HCT116 (cell line): ENCODE measurements around the gene CPD. TPM values are rescaled to one million over a fixed set of nuclear protein-coding genes. Genes with fewer than 3 reads are reported as not detected.

Experiments
- ATAC-seq: fragments of 200-7000 bp; cut with Tn5 transposase; 2 replicates; pipeline ENCODE4 v1.9.1; 2020; ENCODE audit warnings: mild to moderate bottlenecking, moderate library complexity
- BruUV-seq: library from RNA; stranded (reverse); fragments of 400-500 nt; replicated peaks from 2 replicates; lab custom pipeline; 2021; lab: Mats Ljungman, UMichigan
- CTCF ChIA-PET: fragments of 300-600 bp; sonication (Branson Sonifier 250); formaldehyde crosslinking; loops from one replicate; lab custom pipeline; 2021; ENCODE audit warnings: antibody characterized with exemption; lab: Charles Lee
- POLR2A ChIA-PET: fragments of 300-600, 350-600 bp; sonication (Branson Sonifier 250); formaldehyde crosslinking; loops from one replicate; lab custom pipeline; 2021; ENCODE audit warnings: antibody characterized with exemption; lab: Charles Lee
- RAD21 ChIA-PET, 2 experiments: fragments of 300-600 bp; sonication (Branson Sonifier 250); formaldehyde crosslinking; loops; one replicate each; lab custom pipeline; 2023; ENCODE audit warnings: low total read pairs in 2 of 2; ENCODE audit not compliant: uncharacterized antibody in 2 of 2, unreplicated experiment in 2 of 2, low non-redundant PET in 1 of 2; lab: Charles Lee
- DNase-seq: peaks from one replicate; pipeline ENCODE4 v3.0.0-alpha.2; 2010; ENCODE audit warnings: low read depth, low spot score
- H2AFZ ChIP-seq: fragments of 200-600 bp; shearing (Covaris generic), sonication (generic); 2 replicates; pipeline ENCODE4 v1.6.1; 2017; ENCODE audit warnings: low read depth, mixed run types, mixed read lengths, antibody characterized with exemption, low read length; ENCODE audit not compliant: poor library complexity, severe bottlenecking
- H3K27ac ChIP-seq: 2 replicates; pipeline ENCODE4 v1.5.1; 2012; ENCODE audit warnings: low read depth, low read length
- H3K27me3 ChIP-seq: fragments of 200-600 bp; sonication (generic); 2 replicates; pipeline ENCODE4 v1.6.1; 2016; ENCODE audit warnings: mixed run types, low read length, mixed read lengths; ENCODE audit not compliant: insufficient read depth
- H3K36me3 ChIP-seq, 2 experiments: fragments of 200-500 bp in 1 of 2; fragments of 200-600 bp in 1 of 2; sonication (Bioruptor generic) in 1 of 2; sonication (generic) in 1 of 2; 2 replicates each; pipeline versions ENCODE4 v1.5.1 to v1.6.1; 2014 to 2016; ENCODE audit warnings: low read length in 2 of 2, inconsistent platforms in 1 of 2, mixed read lengths in 1 of 2, mixed run types in 1 of 2; ENCODE audit not compliant: insufficient read depth in 2 of 2, control insufficient read depth in 1 of 2
- H3K4me1 ChIP-seq, 2 experiments: fragments of 200-600 bp in 1 of 2; sonication (generic) in 1 of 2; 2 replicates each; pipeline versions ENCODE4 v1.5.1 to v1.6.1; 2012 to 2017; ENCODE audit warnings: low read length in 2 of 2, inconsistent platforms in 1 of 2, mild to moderate bottlenecking in 1 of 2, mixed read lengths in 1 of 2, mixed run types in 1 of 2, moderate library complexity in 1 of 2; ENCODE audit not compliant: insufficient read depth in 2 of 2, control insufficient read depth in 1 of 2
- H3K4me2 ChIP-seq: fragments of 200-600 bp; sonication (generic); 2 replicates; pipeline ENCODE4 v1.6.1; 2017; ENCODE audit warnings: mixed run types, low read length, mixed read lengths
- H3K4me3 ChIP-seq, 2 experiments: fragments of 200-600 bp in 1 of 2; sonication (generic) in 1 of 2; replicated peaks in 1 of 2; 2 replicates each; pipeline ENCODE4 v1.5.1; 2011 to 2016; ENCODE audit warnings: low read length in 2 of 2, control low read depth in 1 of 2, low read depth in 1 of 2, mild to moderate bottlenecking in 1 of 2, mixed read lengths in 1 of 2, mixed run types in 1 of 2
- H3K79me2 ChIP-seq: fragments of 200-600 bp; sonication (generic); 2 replicates; pipeline ENCODE4 v1.6.1; 2017; ENCODE audit warnings: mild to moderate bottlenecking, mixed run types, low read length, moderate library complexity, mixed read lengths; ENCODE audit not compliant: insufficient read depth
- H3K9ac ChIP-seq: fragments of 200-600 bp; sonication (generic); 2 replicates; pipeline ENCODE4 v1.6.1; 2016; ENCODE audit warnings: low read length, mixed read lengths
- H3K9me2 ChIP-seq: fragments of 200-600 bp; sonication (generic), shearing (Covaris generic); 2 replicates; pipeline ENCODE4 v1.6.1; 2017; ENCODE audit warnings: mixed run types, mild to moderate bottlenecking, moderate library complexity; ENCODE audit not compliant: insufficient read depth
- H3K9me3 ChIP-seq, 2 experiments: fragments of 200-500 bp in 1 of 2; fragments of 200-600 bp in 1 of 2; sonication (Bioruptor generic) in 1 of 2; sonication (generic) in 1 of 2; 2 replicates each; pipeline ENCODE4 v1.6.1; 2014 to 2017; ENCODE audit warnings: low read length in 2 of 2, mixed read lengths in 2 of 2, inconsistent platforms in 1 of 2, low read depth in 1 of 2, mild to moderate bottlenecking in 1 of 2, mixed run types in 1 of 2, moderate library complexity in 1 of 2; ENCODE audit not compliant: control insufficient read depth in 1 of 2, insufficient read depth in 1 of 2
- H4K20me1 ChIP-seq: fragments of 200-600 bp; sonication (generic), shearing (Covaris generic); 2 replicates; pipeline ENCODE4 v1.6.1; 2017; ENCODE audit warnings: mixed run types, mild to moderate bottlenecking, moderate library complexity; ENCODE audit not compliant: insufficient read depth
- CBX3 ChIP-seq: IDR thresholded peaks from 2 replicates; pipeline ENCODE4 v1.6.1; 2012; ENCODE audit warnings: low read depth
- CEBPB ChIP-seq: IDR thresholded peaks from 2 replicates; pipeline ENCODE4 v1.6.1; 2012; ENCODE audit warnings: low read depth
- EGR1 ChIP-seq: IDR thresholded peaks from 2 replicates; pipeline ENCODE4 v1.6.1; 2012; ENCODE audit warnings: low read depth
- ELF1 ChIP-seq: IDR thresholded peaks from 2 replicates; pipeline ENCODE4 v1.6.1; 2012; ENCODE audit warnings: low read depth, borderline replicate concordance
- EZH2 ChIP-seq: fragments of 200-600 bp; sonication (generic); IDR thresholded peaks from 2 replicates; pipeline ENCODE4 v1.6.1; 2017; ENCODE audit warnings: antibody characterized with exemption, mixed run types
- EZH2phosphoT487 ChIP-seq: fragments of 200-600 bp; IDR thresholded peaks from 2 replicates; pipeline ENCODE4 v1.6.1; 2018; ENCODE audit warnings: antibody characterized with exemption, borderline replicate concordance
- FOSL1 ChIP-seq: IDR thresholded peaks from 2 replicates; pipeline ENCODE4 v1.6.1; 2012; ENCODE audit warnings: low read depth
- JUND ChIP-seq: IDR thresholded peaks from 2 replicates; pipeline ENCODE4 v1.6.1; 2012
- MAX ChIP-seq: IDR thresholded peaks from 2 replicates; pipeline ENCODE4 v1.6.1; 2012
- POLR2A ChIP-seq: IDR thresholded peaks from 2 replicates; pipeline ENCODE4 v1.7.0; 2011; ENCODE audit warnings: borderline replicate concordance; ENCODE audit not compliant: insufficient read depth, insufficient read length; ENCODE audit errors: extremely low read depth
- POLR2AphosphoS5 ChIP-seq: IDR thresholded peaks from 2 replicates; pipeline ENCODE4 v1.6.1; 2011; ENCODE audit warnings: mild to moderate bottlenecking, low read depth, low read length, moderate library complexity
- RAD21 ChIP-seq: IDR thresholded peaks from 2 replicates; pipeline ENCODE4 v1.6.1; 2012; ENCODE audit warnings: low read depth, mild to moderate bottlenecking
- REST ChIP-seq: IDR thresholded peaks from 2 replicates; pipeline ENCODE4 v1.6.1; 2012; ENCODE audit warnings: low read depth
- SP1 ChIP-seq: IDR thresholded peaks from 2 replicates; pipeline ENCODE4 v1.6.1; 2012; ENCODE audit warnings: low read depth
- SRF ChIP-seq: IDR thresholded peaks from 2 replicates; pipeline ENCODE4 v1.6.1; 2012; ENCODE audit warnings: low read depth
- TCF7L2 ChIP-seq: IDR thresholded peaks from 2 replicates; pipeline ENCODE4 v1.7.0; 2011; ENCODE audit warnings: borderline replicate concordance, inconsistent platforms; ENCODE audit not compliant: insufficient read depth, insufficient read length; ENCODE audit errors: extremely low read depth
- YY1 ChIP-seq: IDR thresholded peaks from 2 replicates; pipeline ENCODE4 v1.6.1; 2011; ENCODE audit warnings: low read length, low read depth, moderate library complexity, mild to moderate bottlenecking; ENCODE audit not compliant: insufficient replicate concordance; ENCODE audit errors: extremely low read depth
- ZBTB33 ChIP-seq: IDR thresholded peaks from 2 replicates; pipeline ENCODE4 v1.6.1; 2011; ENCODE audit warnings: mild to moderate bottlenecking, low read length, moderate library complexity; ENCODE audit not compliant: insufficient replicate concordance; ENCODE audit errors: extremely low read depth
- ZFX ChIP-seq: fragments of 450-650 bp; IDR thresholded peaks from 2 replicates; pipeline ENCODE4 v1.6.1; 2017
- ZNF274 ChIP-seq: fragments of 200-500 bp; sonication (Bioruptor generic); IDR thresholded peaks from 2 replicates; pipeline ENCODE4 v1.6.1; 2014; ENCODE audit warnings: mild to moderate bottlenecking, low read depth, low read length, inconsistent platforms
- intact Hi-C: fragments of 100-400 bp; cut with micrococcal nuclease; formaldehyde crosslinking; loops from 2 replicates; pipeline ENCODE4 v1.10.0; 2022
- total RNA-seq: library from RNA; stranded (reverse); gene quantifications from one replicate; pipeline ENCODE4 v1.2.1, GENCODE V29; 2021; ENCODE audit not compliant: unreplicated experiment

Gene CPD
- total RNA-seq, 1 experiment from 2014 or later = 47.2 TPM

GRCh38 chr17:30396612-30397011, 17.9 kb downstream of the CPD start:
- no peak overlapping the region for H2AFZ ChIP-seq
- intact Hi-C loops = no loop called here
- ChIA-PET RAD21 (no interaction called here), CTCF (no interaction called here)
- ATAC-seq = no peak
- no peak for DNase-seq
- peaks cover 4% of the 10 kb centered on the region for H3K79me2 ChIP-seq
- no peak overlapping the region for H3K27ac ChIP-seq
- no peaks in the 10 kb centered on the region for H3K4me1 ChIP-seq
- H3K4me2 ChIP-seq = no peak overlapping the region
- H4K20me1 ChIP-seq = no peaks in the 10 kb centered on the region
- H3K4me3 ChIP-seq = no peak overlapping the region
- no TSS peak for BruUV-seq
- no peaks in the 10 kb centered on the region for H3K9me2 ChIP-seq
- no peak overlapping the region for H3K9ac ChIP-seq
- peaks cover 0 to 3% of the 10 kb centered on the region in 2 experiments; a peak in 1 of 4 replicates for H3K36me3 ChIP-seq
- TF ChIP-seq SP1 (no peak), YY1 (no peak), FOSL1 (no peak), ZFX (no peak), POLR2A (no peak), CBX3 (no peak), TCF7L2 (no peak), MAX (no peak), EGR1 (no peak), ELF1 (no peak), SRF (no peak), ZBTB33 (no peak), RAD21 (no peak), EZH2phosphoT487 (no peak), EZH2 (no peak), REST (no peak), ZNF274 (no peak), POLR2AphosphoS5 (no peak), JUND (no peak), CEBPB (no peak)
- TF ChIP-seq, all 23 proteins: peak for 0
- POLR2A ChIA-PET = no interaction called here
- Histone ChIP-seq H3K9me3 (no peaks in the 10 kb centered on the region), H3K27me3 (no peaks in the 10 kb centered on the region)
